ENCODE measurements around the gene MBD4.

The MBD4 gene

DNA sequence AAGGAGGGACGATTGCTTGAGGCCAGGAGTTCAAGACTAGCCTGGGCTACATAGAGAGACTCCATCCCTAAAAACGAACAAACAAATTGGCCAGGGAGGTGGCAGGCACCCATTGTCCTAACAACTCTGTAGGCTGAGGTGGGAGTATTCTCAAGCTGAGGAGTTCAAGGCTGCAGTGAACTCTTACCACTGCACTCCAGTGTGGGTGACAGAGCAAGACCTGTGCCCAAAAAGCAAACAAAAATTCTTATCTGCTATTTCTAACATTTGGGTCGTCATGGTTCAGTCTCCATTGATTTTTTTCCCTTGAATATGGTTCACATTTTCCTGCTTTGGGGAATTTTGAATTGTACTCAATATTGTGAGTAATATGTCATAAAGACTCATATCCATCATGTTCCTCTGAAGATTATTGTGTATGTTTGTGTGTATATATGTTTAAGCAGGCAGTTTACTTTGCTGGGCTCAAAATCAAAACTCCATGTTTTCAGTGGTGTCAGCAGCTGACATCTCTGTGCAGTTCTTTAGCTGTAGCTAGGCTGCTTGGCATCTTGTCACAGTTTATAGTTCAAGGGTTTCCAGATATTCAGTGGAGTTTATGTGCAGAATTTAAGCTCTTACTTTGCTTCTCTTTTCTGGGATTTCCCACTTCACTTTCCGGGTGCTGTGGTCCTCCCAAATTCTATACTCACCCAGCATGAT, 33.5 kb upstream of the MBD4 start:
- H3K4me3 ChIP-seq (ENCODE audit: low read length): no peak overlapping the region
- no peak for TF ChIP-seq CTCF (conservative IDR thresholded peaks at IDR 0.05; ENCODE audit: low read length)
- no peak for DNase-seq (ENCODE audit: low read depth)

DNA sequence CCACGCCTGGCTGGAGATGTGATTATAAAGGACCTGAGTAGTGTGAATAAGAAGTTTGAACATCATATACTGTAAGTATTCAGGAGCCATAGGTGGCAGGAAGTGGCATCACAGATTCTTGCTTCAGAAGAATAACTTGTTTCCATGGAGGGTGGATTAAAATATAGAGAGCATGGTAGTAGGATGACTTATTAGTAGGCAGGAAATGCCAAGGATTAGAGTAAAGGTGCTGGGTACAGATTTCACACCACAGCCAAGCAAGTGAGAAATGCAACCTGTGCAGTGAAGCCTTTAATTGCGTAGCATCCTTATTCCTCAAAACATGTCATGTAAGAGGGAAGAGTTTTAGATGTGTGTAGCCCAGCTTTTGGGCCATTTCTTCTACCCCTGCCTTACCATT, 31.1 kb upstream of the MBD4 start:
- no peak for TF ChIP-seq CTCF (conservative IDR thresholded peaks at IDR 0.05; ENCODE audit: low read length)
- no peak overlapping the region for H3K4me3 ChIP-seq (ENCODE audit: low read length)
- DNase-seq (ENCODE audit: low read depth): no peak

- TF ChIP-seq CTCF (conservative IDR thresholded peaks at IDR 0.05; ENCODE audit: low read length): no peak
- no peak overlapping the region for H3K4me3 ChIP-seq (ENCODE audit: low read length)
- no peak for DNase-seq (ENCODE audit: low read depth)
Observed at GRCh38 chr3:129469026-129469425, 29.3 kb upstream of the MBD4 start.

GRCh38 chr3:129467932-129468331, 28.2 kb upstream of the MBD4 start:
- no peak for TF ChIP-seq CTCF (conservative IDR thresholded peaks at IDR 0.05; ENCODE audit: low read length)
- no peak for DNase-seq (ENCODE audit: low read depth)
- H3K4me3 ChIP-seq (ENCODE audit: low read length): no peak overlapping the region

GRCh38 chr3:129463716-129464115, 24.0 kb upstream of the MBD4 start:
- DNase-seq (ENCODE audit: low read depth): no peak
- TF ChIP-seq CTCF (conservative IDR thresholded peaks at IDR 0.05; ENCODE audit: low read length): no peak
- no peak overlapping the region for H3K4me3 ChIP-seq (ENCODE audit: low read length)

DNA sequence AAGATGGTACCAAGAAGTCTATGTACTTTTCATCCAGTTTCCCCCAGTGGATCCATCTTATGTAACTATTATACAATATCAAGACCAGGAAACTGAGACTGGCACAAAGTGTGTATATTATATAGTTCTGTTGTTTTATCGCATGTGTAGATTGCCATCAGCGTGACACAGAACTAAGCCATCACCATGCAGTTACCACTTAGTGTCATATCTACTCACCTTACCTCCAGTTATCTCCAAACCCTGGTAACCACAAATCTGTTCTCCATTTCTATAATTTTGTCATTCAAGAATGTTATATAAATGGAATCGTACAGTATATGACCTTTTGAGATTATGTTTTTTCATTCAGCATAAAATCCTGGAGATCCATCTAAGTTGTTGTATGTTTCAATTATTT, 23.3 kb upstream of the MBD4 start:
- H3K4me3 ChIP-seq (ENCODE audit: low read length): no peak overlapping the region
- DNase-seq (ENCODE audit: low read depth): no peak
- no peak for TF ChIP-seq CTCF (conservative IDR thresholded peaks at IDR 0.05; ENCODE audit: low read length)

- H3K4me3 ChIP-seq (ENCODE audit: low read length): no peak overlapping the region
- TF ChIP-seq CTCF (conservative IDR thresholded peaks at IDR 0.05; ENCODE audit: low read length): no peak
- no peak for DNase-seq (ENCODE audit: low read depth)
Observed at GRCh38 chr3:129462361-129462968, 22.7 kb upstream of the MBD4 start.
